Suprapubic skin (tissue), 4 donors: ENCODE data around the gene SPAG9. TPM values are rescaled to one million over a fixed set of nuclear protein-coding genes. Genes with fewer than 3 reads are reported as not detected.

ENCODE experiments used
- DNase-seq, 2 donors: peaks; one replicate each; pipeline ENCODE4 v3.0.0-alpha.2; 2019; ENCODE audit warnings: low spot score in 2 of 2
- H3K27ac ChIP-seq: fragments of 200-600 bp; sonication (generic); one replicate; pipeline ENCODE4 v1.5.1; 2019
- H3K27me3 ChIP-seq: fragments of 200-600 bp; sonication (generic); one replicate; pipeline ENCODE4 v1.5.1; 2019
- H3K36me3 ChIP-seq: fragments of 200-600 bp; sonication (generic); one replicate; pipeline ENCODE4 v1.5.1; 2019
- H3K4me1 ChIP-seq: fragments of 200-600 bp; sonication (generic); one replicate; pipeline ENCODE4 v1.5.1; 2019
- H3K4me3 ChIP-seq: fragments of 200-600 bp; sonication (generic); one replicate; pipeline ENCODE4 v1.5.1; 2019; ENCODE audit warnings: mild to moderate bottlenecking
- H3K9me3 ChIP-seq: fragments of 200-600 bp; sonication (generic); one replicate; pipeline ENCODE4 v1.5.1; 2019
- CTCF ChIP-seq, 2 donors: fragments of 200-600 bp in 1 of 2; fragments of 450-650 bp in 1 of 2; sonication (generic) in 1 of 2; IDR thresholded peaks; one replicate each; pipeline ENCODE4 v1.5.1; 2016 to 2019; ENCODE audit warnings: antibody characterized with exemption in 2 of 2, mild to moderate bottlenecking in 1 of 2, moderate library complexity in 1 of 2
- EP300 ChIP-seq: sonication (generic); formaldehyde crosslinking; IDR thresholded peaks from one replicate; pipeline ENCODE4 v1.6.1; 2017; ENCODE audit warnings: antibody characterized with exemption
- POLR2A ChIP-seq, 2 donors: fragments of 450-650 bp; IDR thresholded peaks; one replicate each; pipeline ENCODE4 v1.6.1; 2017; ENCODE audit warnings: antibody characterized with exemption in 2 of 2, mild to moderate bottlenecking in 2 of 2, moderate library complexity in 2 of 2
- POLR2AphosphoS5 ChIP-seq, 3 donors: sonication (generic); formaldehyde crosslinking; IDR thresholded peaks; one replicate each; pipeline ENCODE4 v1.6.1; 2017; ENCODE audit warnings: antibody characterized with exemption in 3 of 3
- WGBS: methylation state at CpG from one replicate; pipeline ENCODE4 v1.1.5; 2018; 5-methylcytosine and 5-hydroxymethylcytosine counted together
- total RNA-seq, 4 donors: library from RNA; depleted of rRNA; stranded (reverse); fragments of >200 nt; gene quantifications; one replicate each; pipeline ENCODE4 v1.1.0, GENCODE V29; 2016

The SPAG9 gene
- total RNA-seq, 4 donors from 2014 or later: 68.8 to 176 (median 80.6) TPM

GRCh38 chr17:51149163-51149562 lies 28.5 kb upstream of the SPAG9 start:
- peaks cover 12% of the 10 kb centered on the region for H3K4me1 ChIP-seq
- H3K4me3 ChIP-seq: no peak overlapping the region
- no peak overlapping the region for H3K27ac ChIP-seq
- no peaks in the 10 kb centered on the region for H3K36me3 ChIP-seq
- H3K9me3 ChIP-seq: no peaks in the 10 kb centered on the region
- H3K27me3 ChIP-seq: no peaks in the 10 kb centered on the region
- WGBS: 79% methylated on average over 2 of the region's 2 CpGs
- TF ChIP-seq CTCF (IDR thresholded peaks at IDR 0.05) (no peak), EP300 (no peak), POLR2AphosphoS5 (IDR thresholded peaks at IDR 0.05) (no peak), POLR2A (IDR thresholded peaks at IDR 0.05) (no peak)
- no peak for DNase-seq

GRCh38 chr17:51147650-51148049 lies 27.0 kb upstream of the SPAG9 start:
- Histone ChIP-seq H3K27ac (no peak overlapping the region), H3K4me1 (peaks cover 4% of the 10 kb centered on the region), H3K4me3 (no peak overlapping the region), H3K27me3 (no peaks in the 10 kb centered on the region), H3K36me3 (no peaks in the 10 kb centered on the region), H3K9me3 (no peaks in the 10 kb centered on the region)
- 67% methylated on average over 4 of the region's 4 CpGs for WGBS
- TF ChIP-seq POLR2AphosphoS5 (IDR thresholded peaks at IDR 0.05) (no peak), EP300 (no peak), POLR2A (IDR thresholded peaks at IDR 0.05) (no peak), CTCF (IDR thresholded peaks at IDR 0.05) (no peak)
- no peak for DNase-seq

- Histone ChIP-seq H3K27ac (no peak overlapping the region), H3K4me3 (no peak overlapping the region), H3K36me3 (no peaks in the 10 kb centered on the region), H3K9me3 (no peaks in the 10 kb centered on the region), H3K27me3 (no peaks in the 10 kb centered on the region), H3K4me1 (no peaks in the 10 kb centered on the region)
- no peak for DNase-seq
- 67% methylated on average over 6 of the region's 6 CpGs for WGBS
- no peak for TF ChIP-seq EP300
- TF ChIP-seq CTCF (IDR thresholded peaks at IDR 0.05): no peak
- no peak for TF ChIP-seq POLR2A (IDR thresholded peaks at IDR 0.05)
- TF ChIP-seq POLR2AphosphoS5 (IDR thresholded peaks at IDR 0.05): no peak
Measured at GRCh38 chr17:51144266-51145022, 23.8 kb upstream of the SPAG9 start.

- Histone ChIP-seq H3K9me3 (no peaks in the 10 kb centered on the region), H3K27ac (no peak overlapping the region), H3K27me3 (no peaks in the 10 kb centered on the region), H3K4me3 (no peak overlapping the region), H3K36me3 (no peaks in the 10 kb centered on the region), H3K4me1 (no peaks in the 10 kb centered on the region)
- TF ChIP-seq POLR2AphosphoS5 (IDR thresholded peaks at IDR 0.05) (no peak), CTCF (IDR thresholded peaks at IDR 0.05) (no peak)
- DNase-seq: no peak
- WGBS: 95% methylated on average over 2 of the region's 2 CpGs
Measured at GRCh38 chr17:51142597-51142996, 21.9 kb upstream of the SPAG9 start.

- 100% methylated on average over 3 of the region's 3 CpGs for WGBS
- Histone ChIP-seq H3K36me3 (no peaks in the 10 kb centered on the region), H3K27ac (no peak overlapping the region), H3K9me3 (no peaks in the 10 kb centered on the region), H3K4me3 (no peak overlapping the region), H3K4me1 (no peaks in the 10 kb centered on the region), H3K27me3 (no peaks in the 10 kb centered on the region)
- no peak for TF ChIP-seq CTCF (IDR thresholded peaks at IDR 0.05)
- no peak for TF ChIP-seq EP300
- TF ChIP-seq POLR2A (IDR thresholded peaks at IDR 0.05): no peak
- no peak for TF ChIP-seq POLR2AphosphoS5 (IDR thresholded peaks at IDR 0.05)
- DNase-seq: no peak
Measured at GRCh38 chr17:51135956-51136355, 15.3 kb upstream of the SPAG9 start.
